GM12878 (cell line): Measurements from ENCODE around the gene LOXL3. TPM values are rescaled to one million over a fixed set of nuclear protein-coding genes. Genes with fewer than 3 reads are reported as not detected.

Experiments
- ATAC-seq: fragments of 200-7000 bp; cut with Tn5 transposase; 3 replicates; pipeline ENCODE4 v1.9.1; 2020; ENCODE audit warnings: mild to moderate bottlenecking, moderate library complexity
- BruUV-seq: library from RNA; stranded (reverse); fragments of 400-500 nt; replicated peaks from 2 replicates; lab custom pipeline; 2021; lab: Mats Ljungman, UMichigan
- CTCF ChIA-PET: fragments of 300-600 bp; sonication (Branson Sonifier 250); formaldehyde crosslinking; extraction: SDS; loops from one replicate; lab custom pipeline; 2021; ENCODE audit warnings: inconsistent platforms; lab: Yijun Ruan, JAX
- POLR2A ChIA-PET: fragments of 350-600 bp; formaldehyde crosslinking; extraction: SDS; loops from one replicate; lab custom pipeline; 2021; ENCODE audit warnings: inconsistent platforms; lab: Charles Lee
- RAD21 ChIA-PET: fragments of 300-600 bp; sonication (Branson Sonifier 250); formaldehyde crosslinking; loops from one replicate; lab custom pipeline; 2023; ENCODE audit warnings: antibody characterized with exemption; ENCODE audit not compliant: unreplicated experiment; lab: Charles Lee
- SMC1A ChIA-PET: fragments of 300-600 bp; sonication (Branson Sonifier 250); formaldehyde crosslinking; loops from one replicate; lab custom pipeline; 2023; ENCODE audit not compliant: unreplicated experiment, uncharacterized antibody; lab: Charles Lee
- DNase-seq: peaks from one replicate; pipeline ENCODE4 v3.0.0-alpha.2; 2011; ENCODE audit warnings: low read depth, low spot score
- FAIRE-seq: peaks from 3 replicates; lab custom pipeline; 2011; peaks lifted over from hg19 to GRCh38; lab: Jason Lieb, UNC
- H2AFZ ChIP-seq: 2 replicates; pipeline ENCODE4 v1.6.0; 2011; ENCODE audit warnings: low read depth, low read length, control low read depth; ENCODE audit not compliant: control insufficient read depth
- H3K27ac ChIP-seq: 2 replicates; pipeline ENCODE4 v1.5.1; 2011; ENCODE audit warnings: control low read depth; ENCODE audit not compliant: control insufficient read depth, insufficient read depth
- H3K27me3 ChIP-seq, 2 experiments: replicated peaks in 1 of 2; 2 replicates each; pipeline versions ENCODE4 v1.6.0 to v1.6.1; 2011; ENCODE audit warnings: low read length in 1 of 2; ENCODE audit not compliant: control insufficient read depth in 2 of 2, insufficient read depth in 2 of 2
- H3K36me3 ChIP-seq, 2 experiments: 2 replicates each; pipeline ENCODE4 v1.5.1; 2011; ENCODE audit warnings: low read length in 1 of 2; ENCODE audit not compliant: control insufficient read depth in 2 of 2, insufficient read depth in 2 of 2
- H3K4me1 ChIP-seq: 2 replicates; pipeline ENCODE4 v1.6.1; 2011; ENCODE audit warnings: mild to moderate bottlenecking, low read length, moderate library complexity, mixed read lengths; ENCODE audit not compliant: control insufficient read depth, insufficient read depth
- H3K4me2 ChIP-seq: 2 replicates; pipeline ENCODE4 v1.6.0; 2011; ENCODE audit warnings: control low read depth; ENCODE audit not compliant: control insufficient read depth, insufficient read depth
- H3K4me3 ChIP-seq: fragments of 200-600 bp; sonication (generic); 2 replicates; pipeline ENCODE4 v1.5.1; 2016
- H3K79me2 ChIP-seq: 2 replicates; pipeline ENCODE4 v1.6.0; 2011; ENCODE audit warnings: low read length; ENCODE audit not compliant: control insufficient read depth, insufficient read depth
- H3K9ac ChIP-seq: 2 replicates; pipeline ENCODE4 v1.8.0; 2011; ENCODE audit warnings: low read length, control low read depth, mixed read lengths; ENCODE audit not compliant: control insufficient read depth, insufficient read depth
- H3K9me3 ChIP-seq: replicated peaks from 3 replicates; pipeline ENCODE4 v1.5.1; 2011; ENCODE audit warnings: mild to moderate bottlenecking, low read length; ENCODE audit not compliant: control insufficient read depth, insufficient read depth
- H4K20me1 ChIP-seq: 2 replicates; pipeline ENCODE4 v1.6.0; 2011; ENCODE audit not compliant: control insufficient read depth, insufficient read depth
- BCL11A ChIP-seq: IDR thresholded peaks from 2 replicates; pipeline ENCODE4 v1.6.1; 2011; ENCODE audit warnings: low read depth, low read length
- ETV6 ChIP-seq, 2 experiments: fragments of 450-650 bp in 1 of 2; IDR thresholded peaks in 1 of 2; conservative IDR thresholded peaks in 1 of 2; 2 replicates each; pipeline ENCODE4 v1.6.1; 2014; ENCODE audit warnings: antibody characterized with exemption in 1 of 2, borderline replicate concordance in 1 of 2, low read depth in 1 of 2, mild to moderate bottlenecking in 1 of 2, moderate library complexity in 1 of 2
- FOXK2 ChIP-seq: fragments of 450-650 bp; IDR thresholded peaks from 2 replicates; pipeline ENCODE4 v1.6.1; 2017; ENCODE audit warnings: mild to moderate bottlenecking, moderate library complexity
- KLF5 ChIP-seq: fragments of 450-650 bp; IDR thresholded peaks from 2 replicates; pipeline ENCODE4 v1.6.1; 2014; ENCODE audit warnings: mild to moderate bottlenecking; ENCODE audit not compliant: partially characterized antibody
- NR2C1 ChIP-seq: fragments of 450-650 bp; IDR thresholded peaks from 2 replicates; pipeline ENCODE4 v1.6.1; 2017; ENCODE audit warnings: antibody characterized with exemption, mild to moderate bottlenecking, moderate library complexity
- POU2F2 ChIP-seq: IDR thresholded peaks from 3 replicates; pipeline ENCODE4 v1.6.1; 2011; ENCODE audit warnings: low read depth, mild to moderate bottlenecking, low read length, borderline replicate concordance
- RAD51 ChIP-seq: fragments of 450-650 bp; IDR thresholded peaks from 2 replicates; pipeline ENCODE4 v1.6.1; 2016; ENCODE audit warnings: moderate library complexity, mild to moderate bottlenecking, inconsistent platforms
- YY1 ChIP-seq: IDR thresholded peaks from 2 replicates; pipeline ENCODE4 v1.6.1; 2011; ENCODE audit warnings: low read depth, mild to moderate bottlenecking, low read length
- WGBS: methylation state at CpG from one replicate; pipeline ENCODE4 v1.1.6; 2016; ENCODE audit warnings: low lambda C conversion rate; ENCODE audit not compliant: insufficient replicate concordance, insufficient coverage; ENCODE audit errors: missing lambda C conversion rate; 5-methylcytosine and 5-hydroxymethylcytosine counted together
- in situ Hi-C: fragments of 300-500 bp; cut with MboI; formaldehyde crosslinking; loops from 9 replicates; pipeline ENCODE4 v1.14.3; 2018; ENCODE audit warnings: mixed read lengths
- intact Hi-C: fragments of 100-400 bp; cut with micrococcal nuclease; formaldehyde crosslinking; loops from one replicate; pipeline ENCODE4 v1.14.2; 2022; ENCODE audit not compliant: unreplicated experiment
- polyA plus RNA-seq, 11 experiments: library from polyadenylated mRNA; depleted of rRNA in 4 of 11; unstranded in 6 of 11; stranded (reverse) in 5 of 11; fragments of >200 nt; fragmentation: Nextera tagmentation in 4 of 11; fragmentation: Illumina TruSeq in 1 of 11; extraction: Ambion mirVana in 4 of 11; extraction: Trizol in 1 of 11; gene quantifications; 1 replicate in 1 of 11; 2 replicates in 10 of 11; pipeline versions ENCODE4 v1.2.1 to v1.2.3, GENCODE V29; 2011 to 2016; ENCODE audit warnings: inconsistent platforms in 2 of 11, missing spikeins in 2 of 11, low read depth in 1 of 11
- total RNA-seq, 4 experiments: library from RNA; depleted of rRNA in 3 of 4; stranded (reverse); fragments of >200 nt in 3 of 4; fragmentation: Illumina TruSeq in 1 of 4; extraction: Trizol in 1 of 4; gene quantifications; 2 replicates each; pipeline versions ENCODE4 v1.2.1 to v1.2.3, GENCODE V29; 2013 to 2021
- TF ChIP-seq, protein P1 (sequence below), 3 experiments: IDR thresholded peaks in 2 of 3; conservative IDR thresholded peaks in 1 of 3; 2 replicates each; pipeline ENCODE4 v1.5.1; 2011; ENCODE audit warnings: low read depth in 3 of 3, low read length in 3 of 3, mild to moderate bottlenecking in 3 of 3, control low read depth in 2 of 3, moderate library complexity in 2 of 3, inconsistent platforms in 1 of 3, mixed read lengths in 1 of 3; ENCODE audit not compliant: control insufficient read depth in 2 of 3, insufficient read depth in 1 of 3; ENCODE audit errors: extremely low read depth in 1 of 3
- TF ChIP-seq, protein P2 (sequence below): IDR thresholded peaks from 2 replicates; pipeline ENCODE4 v1.6.1; 2011; ENCODE audit warnings: borderline replicate concordance, low read depth, mild to moderate bottlenecking, moderate library complexity, low read length; ENCODE audit not compliant: insufficient read depth, poor library complexity, severe bottlenecking
- TF ChIP-seq, protein P3 (sequence below): fragments of 450-650 bp; IDR thresholded peaks from 2 replicates; pipeline ENCODE4 v1.6.1; 2018; ENCODE audit warnings: borderline replicate concordance, mild to moderate bottlenecking; ENCODE audit not compliant: partially characterized antibody
- TF ChIP-seq, protein P4 (sequence below): IDR thresholded peaks from 2 replicates; pipeline ENCODE4 v1.6.1; 2012; ENCODE audit warnings: low read length, inconsistent platforms

LOXL3 gene
- total and polyA plus RNA-seq, 10 of the 15 experiments (the other 5 are each of a cell fraction or from before 2014, with no cell fraction given) = 6.2 to 40.9 (median 23.3) TPM

DNA sequence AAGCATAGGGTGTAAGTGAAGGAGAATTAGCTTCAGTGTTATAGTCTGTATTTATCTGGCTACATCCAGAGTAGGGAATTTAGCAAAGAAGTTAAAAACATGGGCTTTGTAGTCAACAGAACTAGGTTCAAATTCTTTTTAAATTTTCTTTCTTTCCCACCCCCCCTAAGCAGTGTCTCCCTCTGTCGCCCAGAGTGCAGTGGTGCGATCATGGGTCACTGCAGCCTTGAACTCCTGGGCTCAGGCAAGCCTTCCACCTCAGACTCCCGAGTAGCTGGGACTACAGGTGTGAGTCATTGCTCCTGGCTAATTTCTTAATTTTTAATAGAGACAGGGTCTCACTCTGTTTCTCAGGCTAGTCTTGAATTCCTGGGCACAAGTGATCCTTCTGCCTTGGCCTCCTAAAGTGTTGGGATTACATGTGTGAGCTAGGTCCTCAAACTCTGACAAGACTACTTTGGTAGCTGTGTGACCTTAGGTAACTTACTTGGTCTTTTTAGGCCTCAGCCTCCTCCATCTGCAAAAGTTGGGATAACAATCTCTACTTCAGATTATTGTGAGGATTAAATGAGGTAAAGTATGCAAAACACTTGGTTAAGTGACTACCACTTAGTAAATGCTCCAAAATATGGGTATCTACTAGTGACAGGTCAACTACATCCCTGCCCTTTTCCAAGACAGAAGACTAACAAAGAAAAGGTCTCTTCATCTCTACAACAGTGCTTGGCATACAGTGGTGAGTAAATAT lies 18.6 kb upstream of the LOXL3 start (continued):
- TF ChIP-seq, protein P1, sequence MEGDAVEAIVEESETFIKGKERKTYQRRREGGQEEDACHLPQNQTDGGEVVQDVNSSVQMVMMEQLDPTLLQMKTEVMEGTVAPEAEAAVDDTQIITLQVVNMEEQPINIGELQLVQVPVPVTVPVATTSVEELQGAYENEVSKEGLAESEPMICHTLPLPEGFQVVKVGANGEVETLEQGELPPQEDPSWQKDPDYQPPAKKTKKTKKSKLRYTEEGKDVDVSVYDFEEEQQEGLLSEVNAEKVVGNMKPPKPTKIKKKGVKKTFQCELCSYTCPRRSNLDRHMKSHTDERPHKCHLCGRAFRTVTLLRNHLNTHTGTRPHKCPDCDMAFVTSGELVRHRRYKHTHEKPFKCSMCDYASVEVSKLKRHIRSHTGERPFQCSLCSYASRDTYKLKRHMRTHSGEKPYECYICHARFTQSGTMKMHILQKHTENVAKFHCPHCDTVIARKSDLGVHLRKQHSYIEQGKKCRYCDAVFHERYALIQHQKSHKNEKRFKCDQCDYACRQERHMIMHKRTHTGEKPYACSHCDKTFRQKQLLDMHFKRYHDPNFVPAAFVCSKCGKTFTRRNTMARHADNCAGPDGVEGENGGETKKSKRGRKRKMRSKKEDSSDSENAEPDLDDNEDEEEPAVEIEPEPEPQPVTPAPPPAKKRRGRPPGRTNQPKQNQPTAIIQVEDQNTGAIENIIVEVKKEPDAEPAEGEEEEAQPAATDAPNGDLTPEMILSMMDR (IDR thresholded peaks at IDR 0.05 in 2 of 3, conservative IDR thresholded peaks at IDR 0.05 in 1 of 3; ENCODE audit: control insufficient read depth in 2 of 3, extremely low read depth in 1 of 3, insufficient read depth in 1 of 3, low read depth in 3 of 3, low read length in 3 of 3) = peak; percentile 4 to 46 (median 46); a peak in 3 of 6 replicates
- no peak for TF ChIP-seq FOXK2
- TF ChIP-seq, all 136 proteins: peak for 3

DNA sequence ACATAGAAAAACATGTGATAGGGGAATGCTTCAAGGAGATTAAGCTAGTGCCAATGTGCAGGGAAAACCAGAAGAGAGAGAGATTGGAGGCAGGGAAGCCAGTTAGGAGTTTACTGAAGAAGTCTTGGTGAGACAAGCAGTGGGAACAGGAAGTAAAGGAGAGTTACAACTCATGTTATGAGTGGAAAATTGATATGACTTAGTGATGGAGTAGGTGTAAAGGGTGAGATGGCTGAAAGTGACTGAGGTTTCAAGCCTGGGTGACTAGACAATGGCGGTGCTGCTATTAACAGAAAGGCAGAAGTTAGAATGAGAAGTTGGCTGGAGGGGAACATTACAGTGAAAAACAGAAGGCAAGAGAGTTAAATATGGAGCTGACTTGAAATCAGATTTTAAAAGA lies 17.3 kb upstream of the LOXL3 start:
- peak overlapping the region; percentile 27 for H3K9ac ChIP-seq
- peaks cover 77% of the 10 kb centered on the region for H3K4me1 ChIP-seq
- ChIA-PET SMC1A (interaction anchor here (1.0 to 16.6 kb wide), 9 partner anchors 9 to 131 kb away, joined by 3 to 371 read pairs (median 13); partner anchors contain the start of genes DOK1 and LOXL3), RAD21 (interaction anchor here (0.8 to 10.3 kb wide), 10 partner anchors 9 to 131 kb away, joined by 3 to 152 read pairs (median 4); partner anchors contain the start of genes AUP1, HTRA2, LOXL3 and WBP1), POLR2A (interaction anchor here (0.7 to 25.0 kb wide), 8 partner anchors 9 to 113 kb away, joined by 3 to 441 read pairs (median 6); partner anchors contain the start of genes DOK1, LOXL3 and WBP1), CTCF (interaction anchor here (0.8 to 17.4 kb wide), 11 partner anchors 13 to 67 kb away, joined by 3 to 281 read pairs (median 5); partner anchors contain the start of genes AUP1 and HTRA2)
- intact Hi-C loops (loop anchor here (2.0 kb wide), 1 partner anchor 16 kb away; the partner anchor contains the start of gene DOK1), in situ Hi-C loops (no loop called here)
- peak overlapping the region; percentile 56 for H3K4me2 ChIP-seq
- H4K20me1 ChIP-seq = no peaks in the 10 kb centered on the region
- H2AFZ ChIP-seq = peak overlapping the region; percentile 67
- no peaks in the 10 kb centered on the region for H3K79me2 ChIP-seq
- H3K4me3 ChIP-seq = no peak overlapping the region
- H3K36me3 ChIP-seq = no peaks in the 10 kb centered on the region
- ATAC-seq (peak; percentile 86), FAIRE-seq (peak; percentile 90), DNase-seq (peak; percentile 84)
- WGBS = 7% methylated on average over 1 of the region's 1 CpG
- no TSS peak for BruUV-seq
- peak overlapping the region; percentile 83 for H3K27ac ChIP-seq
- no peaks in the 10 kb centered on the region for H3K27me3 ChIP-seq
- H3K9me3 ChIP-seq = no peaks in the 10 kb centered on the region
- TF ChIP-seq, protein P2, sequence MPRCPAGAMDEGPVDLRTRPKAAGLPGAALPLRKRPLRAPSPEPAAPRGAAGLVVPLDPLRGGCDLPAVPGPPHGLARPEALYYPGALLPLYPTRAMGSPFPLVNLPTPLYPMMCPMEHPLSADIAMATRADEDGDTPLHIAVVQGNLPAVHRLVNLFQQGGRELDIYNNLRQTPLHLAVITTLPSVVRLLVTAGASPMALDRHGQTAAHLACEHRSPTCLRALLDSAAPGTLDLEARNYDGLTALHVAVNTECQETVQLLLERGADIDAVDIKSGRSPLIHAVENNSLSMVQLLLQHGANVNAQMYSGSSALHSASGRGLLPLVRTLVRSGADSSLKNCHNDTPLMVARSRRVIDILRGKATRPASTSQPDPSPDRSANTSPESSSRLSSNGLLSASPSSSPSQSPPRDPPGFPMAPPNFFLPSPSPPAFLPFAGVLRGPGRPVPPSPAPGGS = peak; percentile 76
- TF ChIP-seq RAD51 (peak; percentile 44; the same call in 1 of the 2 replicates), BCL11A (peak; percentile 90), ETV6 (conservative IDR thresholded peaks at IDR 0.05 in 1 of 2, IDR thresholded peaks at IDR 0.05 in 1 of 2; ENCODE audit: borderline replicate concordance in 1 of 2, low read depth in 1 of 2) (peak in 1 of 2 experiments; percentile 95; a peak in 2 of 4 replicates), NR2C1 (no peak), YY1 (peak; percentile 95), KLF5 (no peak), POU2F2 (peak; percentile 63; the same call in 1 of the 3 replicates)
- TF ChIP-seq, protein P3, sequence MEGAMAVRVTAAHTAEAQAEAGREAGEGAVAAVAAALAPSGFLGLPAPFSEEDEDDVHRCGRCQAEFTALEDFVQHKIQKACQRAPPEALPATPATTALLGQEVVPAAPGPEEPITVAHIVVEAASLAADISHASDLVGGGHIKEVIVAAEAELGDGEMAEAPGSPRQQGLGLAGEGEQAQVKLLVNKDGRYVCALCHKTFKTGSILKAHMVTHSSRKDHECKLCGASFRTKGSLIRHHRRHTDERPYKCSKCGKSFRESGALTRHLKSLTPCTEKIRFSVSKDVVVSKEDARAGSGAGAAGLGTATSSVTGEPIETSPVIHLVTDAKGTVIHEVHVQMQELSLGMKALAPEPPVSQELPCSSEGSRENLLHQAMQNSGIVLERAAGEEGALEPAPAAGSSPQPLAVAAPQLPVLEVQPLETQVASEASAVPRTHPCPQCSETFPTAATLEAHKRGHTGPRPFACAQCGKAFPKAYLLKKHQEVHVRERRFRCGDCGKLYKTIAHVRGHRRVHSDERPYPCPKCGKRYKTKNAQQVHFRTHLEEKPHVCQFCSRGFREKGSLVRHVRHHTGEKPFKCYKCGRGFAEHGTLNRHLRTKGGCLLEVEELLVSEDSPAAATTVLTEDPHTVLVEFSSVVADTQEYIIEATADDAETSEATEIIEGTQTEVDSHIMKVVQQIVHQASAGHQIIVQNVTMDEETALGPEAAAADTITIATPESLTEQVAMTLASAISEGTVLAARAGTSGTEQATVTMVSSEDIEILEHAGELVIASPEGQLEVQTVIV = peak; percentile 51
- TF ChIP-seq, protein P4, sequence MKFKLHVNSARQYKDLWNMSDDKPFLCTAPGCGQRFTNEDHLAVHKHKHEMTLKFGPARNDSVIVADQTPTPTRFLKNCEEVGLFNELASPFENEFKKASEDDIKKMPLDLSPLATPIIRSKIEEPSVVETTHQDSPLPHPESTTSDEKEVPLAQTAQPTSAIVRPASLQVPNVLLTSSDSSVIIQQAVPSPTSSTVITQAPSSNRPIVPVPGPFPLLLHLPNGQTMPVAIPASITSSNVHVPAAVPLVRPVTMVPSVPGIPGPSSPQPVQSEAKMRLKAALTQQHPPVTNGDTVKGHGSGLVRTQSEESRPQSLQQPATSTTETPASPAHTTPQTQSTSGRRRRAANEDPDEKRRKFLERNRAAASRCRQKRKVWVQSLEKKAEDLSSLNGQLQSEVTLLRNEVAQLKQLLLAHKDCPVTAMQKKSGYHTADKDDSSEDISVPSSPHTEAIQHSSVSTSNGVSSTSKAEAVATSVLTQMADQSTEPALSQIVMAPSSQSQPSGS = peak; percentile 87
